Stomach (tissue), 9 donors: ENCODE measurements around the gene MYBPC1. TPM values are rescaled to one million over a fixed set of nuclear protein-coding genes. Genes with fewer than 3 reads are reported as not detected.
"Not testable (repeated sequence)": the region's sequence is repeated elsewhere in the genome, so short reads cannot be mapped to it uniquely, and the experiment has no call there.

Experiments
- DNase-seq, 2 donors: peaks; one replicate each; pipeline versions ENCODE4 v3.0.0 to v3.0.0-alpha.2; 2013 to 2019
- H3K27ac ChIP-seq, 5 donors: fragments of 200-600 bp in 4 of 5; sonication (generic) in 4 of 5; one replicate each; pipeline ENCODE4 v1.5.1; 2013 to 2019; ENCODE audit warnings: mild to moderate bottlenecking in 1 of 5, moderate library complexity in 1 of 5
- H3K27me3 ChIP-seq, 3 donors: fragments of 200-600 bp; sonication (generic); one replicate each; pipeline ENCODE4 v1.5.1; 2017 to 2019; ENCODE audit warnings: mixed run types in 1 of 3
- H3K36me3 ChIP-seq, 4 donors: fragments of 200-600 bp; sonication (generic); 1 replicate in 3 of 4; 2 replicates in 1 of 4; pipeline ENCODE4 v1.5.1; 2016 to 2019
- H3K4me1 ChIP-seq, 4 donors: fragments of 200-600 bp; sonication (generic); one replicate each; pipeline ENCODE4 v1.5.1; 2016 to 2019
- H3K4me3 ChIP-seq, 4 donors: fragments of 200-600 bp; sonication (generic) in 3 of 4; one replicate each; pipeline ENCODE4 v1.5.1; 2016 to 2019; ENCODE audit warnings: mild to moderate bottlenecking in 1 of 4
- H3K9me3 ChIP-seq, 4 donors: fragments of 200-600 bp; sonication (generic); one replicate each; pipeline ENCODE4 v1.5.1; 2016 to 2019
- EP300 ChIP-seq: sonication (generic); formaldehyde crosslinking; IDR thresholded peaks from one replicate; pipeline ENCODE4 v1.6.1; 2017; ENCODE audit warnings: antibody characterized with exemption
- POLR2A ChIP-seq, 4 donors: fragments of 450-650 bp; IDR thresholded peaks; one replicate each; pipeline ENCODE4 v1.6.1; 2016; ENCODE audit warnings: antibody characterized with exemption in 4 of 4, control low read depth in 2 of 4, mild to moderate bottlenecking in 1 of 4, moderate library complexity in 1 of 4
- POLR2AphosphoS5 ChIP-seq, 3 donors: sonication (generic); formaldehyde crosslinking; IDR thresholded peaks; one replicate each; pipeline ENCODE4 v1.6.1; 2016; ENCODE audit warnings: antibody characterized with exemption in 3 of 3
- WGBS, 5 donors: extraction: QIAGEN DNeasy Blood & Tissue Kit in 3 of 5; methylation state at CpG; one replicate each; pipeline versions ENCODE4 v1.1.5 to v1.1.7; 2013 to 2018; 5-methylcytosine and 5-hydroxymethylcytosine counted together
- intact Hi-C: fragments of 100-400 bp; cut with DNase I; formaldehyde crosslinking; loops from one replicate; pipeline ENCODE4 v1.15.1; 2023; ENCODE audit warnings: low total_unique reads
- polyA plus RNA-seq, 3 donors: library from polyadenylated mRNA; stranded (reverse); fragments of 200-250 nt; gene quantifications; one replicate each; pipeline ENCODE4 v1.2.3, GENCODE V29; 2013
- total RNA-seq, 5 donors: library from RNA; depleted of rRNA; stranded (reverse); fragments of >200 nt; gene quantifications; one replicate each; pipeline versions ENCODE4 v1.1.0 to v1.2.3, GENCODE V29; 2014 to 2016
- TF ChIP-seq, protein P1 (sequence below), 7 experiments: fragments of 450-650 bp in 4 of 7; fragments of 200-600 bp in 3 of 7; sonication (generic) in 3 of 7; IDR thresholded peaks; one replicate each; pipeline ENCODE4 v1.5.1; 2016 to 2019; ENCODE audit warnings: antibody characterized with exemption in 7 of 7, control low read depth in 2 of 7, mild to moderate bottlenecking in 1 of 7
- donor health status: healthy with polysubstance abuse.
- donor health status: Bipolar disorder and iron deficiency.
- donor health status: healthy.

The MYBPC1 gene
- total and polyA plus RNA-seq, 8 donors, result 0.31 to 8.8 (median 1.7) TPM; not detected in 2

DNA sequence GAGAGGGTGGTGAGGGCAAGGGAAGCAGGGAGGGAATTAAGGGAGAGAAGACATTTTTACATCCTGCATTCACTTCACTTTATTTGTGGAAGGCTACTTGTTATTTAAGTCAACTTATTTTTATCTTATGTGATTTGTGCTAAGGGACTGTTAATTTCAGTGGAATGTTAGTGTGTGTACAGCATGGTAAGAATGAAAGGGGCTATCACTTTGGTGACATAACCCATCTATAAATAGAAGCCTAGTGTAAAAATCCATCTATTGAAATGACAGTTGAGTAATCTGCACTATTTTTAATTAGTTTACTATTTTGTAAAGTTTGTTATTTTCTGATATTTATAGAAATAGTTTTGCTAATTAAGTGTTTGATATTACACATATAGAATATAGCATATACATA lies 85.9 kb downstream of the MYBPC1 start:
- H3K27ac ChIP-seq, result no peak overlapping the region

DNA sequence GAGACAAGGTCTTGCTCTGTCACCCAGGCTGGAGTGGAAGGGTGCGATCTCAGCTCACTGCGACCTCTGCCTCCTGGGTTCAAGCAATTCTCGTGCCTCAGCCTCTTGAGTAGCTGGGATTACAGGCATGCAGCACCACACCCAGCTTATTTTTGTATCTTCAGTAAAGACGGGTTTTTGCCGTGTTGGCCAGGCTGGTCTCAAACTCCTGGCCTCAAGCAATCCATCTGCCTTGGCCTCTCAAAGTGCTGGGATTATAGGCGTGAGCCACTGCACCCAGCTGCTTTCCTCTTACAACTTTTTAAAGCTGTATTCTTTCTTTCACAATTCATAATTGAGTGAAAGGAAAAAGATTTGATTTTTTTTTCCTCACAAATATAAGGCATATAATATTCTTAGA lies 86.9 kb downstream of the MYBPC1 start:
- intact Hi-C loops, H3K27me3 ChIP-seq, DNase-seq, H3K36me3 ChIP-seq, H3K27ac ChIP-seq, H3K9me3 ChIP-seq, H3K4me3 ChIP-seq: not testable (repeated sequence)
- H3K4me1 ChIP-seq, result peaks cover 0 to 11% (median 0%) of the 10 kb centered on the region in 4 donors
- 69 to 81% (median 78%) methylated on average over 5 to 6 of the region's 6 CpGs for WGBS, 5 donors

More for the DNA sequence above, 85.9 kb downstream of the MYBPC1 start:
- TF ChIP-seq POLR2A (IDR thresholded peaks at IDR 0.05) (no peak), EP300 (no peak), POLR2AphosphoS5 (IDR thresholded peaks at IDR 0.05) (no peak)
- TF ChIP-seq, protein P1, sequence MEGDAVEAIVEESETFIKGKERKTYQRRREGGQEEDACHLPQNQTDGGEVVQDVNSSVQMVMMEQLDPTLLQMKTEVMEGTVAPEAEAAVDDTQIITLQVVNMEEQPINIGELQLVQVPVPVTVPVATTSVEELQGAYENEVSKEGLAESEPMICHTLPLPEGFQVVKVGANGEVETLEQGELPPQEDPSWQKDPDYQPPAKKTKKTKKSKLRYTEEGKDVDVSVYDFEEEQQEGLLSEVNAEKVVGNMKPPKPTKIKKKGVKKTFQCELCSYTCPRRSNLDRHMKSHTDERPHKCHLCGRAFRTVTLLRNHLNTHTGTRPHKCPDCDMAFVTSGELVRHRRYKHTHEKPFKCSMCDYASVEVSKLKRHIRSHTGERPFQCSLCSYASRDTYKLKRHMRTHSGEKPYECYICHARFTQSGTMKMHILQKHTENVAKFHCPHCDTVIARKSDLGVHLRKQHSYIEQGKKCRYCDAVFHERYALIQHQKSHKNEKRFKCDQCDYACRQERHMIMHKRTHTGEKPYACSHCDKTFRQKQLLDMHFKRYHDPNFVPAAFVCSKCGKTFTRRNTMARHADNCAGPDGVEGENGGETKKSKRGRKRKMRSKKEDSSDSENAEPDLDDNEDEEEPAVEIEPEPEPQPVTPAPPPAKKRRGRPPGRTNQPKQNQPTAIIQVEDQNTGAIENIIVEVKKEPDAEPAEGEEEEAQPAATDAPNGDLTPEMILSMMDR (IDR thresholded peaks at IDR 0.05), result no peak
- Histone ChIP-seq H3K36me3 (no peaks in the 10 kb centered on the region), H3K4me3 (no peak overlapping the region), H3K27me3 (no peaks in the 10 kb centered on the region), H3K9me3 (no peaks in the 10 kb centered on the region), H3K4me1 (peaks cover 0 to 11% (median 0%) of the 10 kb centered on the region in 4 donors)
- no peak for DNase-seq
- intact Hi-C loops, result no loop called here

DNA sequence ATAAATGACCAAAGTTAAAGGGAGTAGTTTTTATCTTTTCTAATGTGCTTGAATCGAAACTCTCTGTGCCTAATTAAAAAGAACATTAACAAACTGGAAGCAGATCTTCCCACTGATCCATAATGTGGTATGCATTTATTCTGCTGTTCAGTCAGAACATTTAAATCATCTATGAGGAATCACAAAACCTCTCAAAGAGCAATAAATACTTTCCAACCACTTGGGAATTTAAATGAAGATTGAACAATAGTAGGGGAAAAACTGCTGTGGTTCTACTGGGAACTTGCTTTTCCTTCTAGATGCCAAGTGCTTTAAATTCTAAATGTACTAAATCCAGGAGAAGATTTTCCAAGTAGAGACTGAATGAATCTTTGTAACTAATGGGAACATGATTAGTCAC lies 90.3 kb downstream of the MYBPC1 start:
- no peak overlapping the region for H3K27ac ChIP-seq
- no peak overlapping the region for H3K4me3 ChIP-seq
- intact Hi-C loops, result no loop called here
- 81 to 93% (median 86%) methylated on average over 1 of the region's 1 CpG for WGBS, 5 donors
- H3K27me3 ChIP-seq, result no peaks in the 10 kb centered on the region
- H3K9me3 ChIP-seq, result no peaks in the 10 kb centered on the region
- H3K4me1 ChIP-seq, result peaks cover 0 to 6% (median 0%) of the 10 kb centered on the region in 4 donors
- TF ChIP-seq EP300, result no peak
- no peak for TF ChIP-seq POLR2AphosphoS5 (IDR thresholded peaks at IDR 0.05)
- no peak for TF ChIP-seq POLR2A (IDR thresholded peaks at IDR 0.05)
- TF ChIP-seq, protein P1 (IDR thresholded peaks at IDR 0.05), result no peak
- H3K36me3 ChIP-seq, result no peaks in the 10 kb centered on the region
- no peak for DNase-seq

DNA sequence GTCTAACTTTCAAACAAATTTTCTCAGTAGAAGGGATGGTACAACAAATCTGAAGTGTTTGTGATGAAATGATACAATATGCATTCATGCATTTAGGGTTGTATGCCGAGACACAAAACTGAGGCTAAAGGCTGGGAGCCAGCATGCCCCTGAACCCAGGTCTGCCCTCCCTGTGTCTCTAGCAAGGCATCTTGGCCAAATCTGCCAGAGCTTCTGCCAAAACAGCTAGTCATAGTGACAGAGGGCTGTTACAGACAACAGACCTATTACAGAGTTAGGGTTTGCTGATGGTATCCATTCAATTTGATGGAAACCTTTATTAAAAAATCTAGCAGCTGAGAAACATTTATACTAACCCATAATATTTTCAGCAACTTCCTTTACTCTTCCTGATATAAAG lies 91.4 kb downstream of the MYBPC1 start:
- DNase-seq, result no peak
- no peaks in the 10 kb centered on the region for H3K27me3 ChIP-seq
- TF ChIP-seq POLR2AphosphoS5 (IDR thresholded peaks at IDR 0.05) (no peak), EP300 (no peak), POLR2A (IDR thresholded peaks at IDR 0.05) (no peak)
- TF ChIP-seq, protein P1 (IDR thresholded peaks at IDR 0.05), result no peak
- no peaks in the 10 kb centered on the region for H3K36me3 ChIP-seq
- intact Hi-C loops, result no loop called here
- no peak overlapping the region for H3K27ac ChIP-seq
- H3K4me1 ChIP-seq, result no peaks in the 10 kb centered on the region
- no peaks in the 10 kb centered on the region for H3K9me3 ChIP-seq
- H3K4me3 ChIP-seq, result no peak overlapping the region
- WGBS, 5 donors, result 87 to 96% (median 94%) methylated on average over 1 of the region's 1 CpG

DNA sequence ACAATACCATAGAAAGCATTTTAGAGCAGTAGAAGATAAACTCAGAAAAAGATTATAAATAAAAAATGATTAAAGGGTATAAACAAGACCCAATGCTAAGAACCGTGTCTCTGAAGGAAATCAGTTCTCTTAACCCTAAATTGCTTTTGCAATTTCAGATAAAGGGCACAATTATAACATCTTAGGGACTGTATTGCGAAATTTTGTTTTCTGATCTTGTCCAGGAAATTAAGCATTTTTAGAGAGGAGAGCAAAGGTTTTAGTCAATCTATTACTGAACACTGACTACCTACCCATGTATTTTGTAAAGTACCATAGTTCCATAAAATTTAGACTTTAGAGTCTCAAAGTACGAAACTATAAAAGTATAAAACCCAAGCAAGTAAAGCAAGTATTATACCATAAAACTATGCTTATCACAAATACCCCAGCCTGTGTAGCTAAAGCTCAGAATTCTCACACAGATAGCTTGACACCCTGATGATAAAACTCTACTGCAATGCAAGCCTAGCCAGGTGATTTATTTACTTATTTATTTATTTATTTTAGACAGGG lies 95.8 kb downstream of the MYBPC1 start:
- no peak overlapping the region for H3K27ac ChIP-seq
- 59 to 71% (median 63%) methylated on average over 3 of the region's 3 CpGs for WGBS, 5 donors
- intact Hi-C loops, result no loop called here
- no peaks in the 10 kb centered on the region for H3K9me3 ChIP-seq
- no peak for TF ChIP-seq POLR2A (IDR thresholded peaks at IDR 0.05)
- no peak for TF ChIP-seq EP300
- TF ChIP-seq, protein P1 (IDR thresholded peaks at IDR 0.05), result no peak
- no peak for TF ChIP-seq POLR2AphosphoS5 (IDR thresholded peaks at IDR 0.05)
- peaks cover 0 to 4% (median 2%) of the 10 kb centered on the region in 4 donors for H3K4me1 ChIP-seq
- H3K4me3 ChIP-seq, result no peak overlapping the region
- no peaks in the 10 kb centered on the region for H3K27me3 ChIP-seq
- DNase-seq, result no peak
- H3K36me3 ChIP-seq, result no peaks in the 10 kb centered on the region
